ENCODE results near the gene GPR87.
A peak's percentile ranks its signal among the peaks of the same experiment; 100 is the strongest.

The GPR87 gene, protein sequence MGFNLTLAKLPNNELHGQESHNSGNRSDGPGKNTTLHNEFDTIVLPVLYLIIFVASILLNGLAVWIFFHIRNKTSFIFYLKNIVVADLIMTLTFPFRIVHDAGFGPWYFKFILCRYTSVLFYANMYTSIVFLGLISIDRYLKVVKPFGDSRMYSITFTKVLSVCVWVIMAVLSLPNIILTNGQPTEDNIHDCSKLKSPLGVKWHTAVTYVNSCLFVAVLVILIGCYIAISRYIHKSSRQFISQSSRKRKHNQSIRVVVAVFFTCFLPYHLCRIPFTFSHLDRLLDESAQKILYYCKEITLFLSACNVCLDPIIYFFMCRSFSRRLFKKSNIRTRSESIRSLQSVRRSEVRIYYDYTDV

DNA sequence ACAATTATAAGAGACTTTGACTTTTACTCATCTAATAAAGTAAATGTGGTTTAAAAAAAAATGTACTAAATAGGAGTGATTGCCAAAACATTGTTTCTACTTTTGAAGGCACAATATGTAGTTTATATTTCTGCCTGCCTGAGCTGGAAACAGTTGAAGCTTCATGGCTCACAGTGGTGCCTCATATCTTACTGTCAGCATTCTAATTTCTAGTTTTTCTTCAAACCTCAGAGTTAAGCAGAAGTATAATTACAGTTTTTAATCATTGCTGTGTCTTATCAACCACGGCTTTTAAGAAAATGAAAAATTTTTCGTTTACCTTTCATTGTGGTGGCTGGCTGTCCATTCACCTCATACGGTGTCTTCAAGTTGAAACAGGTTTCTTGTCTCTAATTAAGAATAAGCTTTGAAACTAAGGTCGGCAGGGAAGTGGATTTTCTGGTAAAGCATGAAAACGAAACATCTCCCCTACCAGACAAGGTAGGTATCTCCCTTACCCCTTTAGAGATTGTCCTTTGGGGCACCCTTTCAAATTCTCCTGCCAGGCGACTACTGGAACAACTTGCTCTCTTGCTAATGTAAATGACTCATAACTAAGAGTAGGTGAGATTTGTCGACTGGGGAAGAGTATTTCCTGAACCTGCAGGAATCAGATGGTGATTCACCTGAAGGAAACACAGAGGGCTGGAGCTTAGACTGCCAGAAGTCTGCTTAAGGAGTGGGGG lies at the start of gene GPR87:
GPR87 (minus strand) TSS at position 554 of the 725 bp plus-strand sequence. CDS start 16,720 bp downstream, outside the sequence.
- no peak for FAIRE-seq

DNA sequence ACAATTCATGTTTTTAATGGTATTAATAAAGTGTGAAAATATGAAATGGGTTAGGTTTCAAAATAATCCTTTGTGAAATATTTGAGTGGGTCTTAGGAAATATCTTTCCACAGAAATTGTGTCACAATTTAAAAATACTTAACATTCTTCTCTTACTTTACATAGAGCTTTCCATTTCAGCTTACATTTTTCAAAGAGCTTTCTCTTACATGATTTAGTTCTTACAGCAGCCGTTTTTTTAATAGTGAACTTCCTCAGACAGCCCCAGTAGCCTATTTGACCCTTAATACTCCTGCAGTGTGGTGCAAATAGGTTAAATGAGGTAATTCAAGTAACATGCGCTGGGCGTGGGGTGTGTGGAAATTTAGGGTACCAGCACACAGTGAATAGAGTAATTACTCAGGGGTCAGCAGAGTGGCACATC lies 46.1 kb upstream of the GPR87 start:
- FAIRE-seq (no peak), DNase-seq (ENCODE audit: low spot score) (no peak)

More for the DNA sequence above, at the start of gene GPR87:
- DNase-seq (ENCODE audit: low spot score): peak; percentile 69

GRCh38 chr3:151357463-151357850 lies 40.8 kb upstream of the GPR87 start:
- DNase-seq (ENCODE audit: low spot score): no peak
- FAIRE-seq: no peak

GRCh38 chr3:151356794-151357462 lies 40.3 kb upstream of the GPR87 start:
- DNase-seq (ENCODE audit: low spot score) (no peak), FAIRE-seq (no peak)

- FAIRE-seq: no peak
- DNase-seq (ENCODE audit: low spot score): no peak
Measured at GRCh38 chr3:151351648-151352047, 35.0 kb upstream of the GPR87 start.

- FAIRE-seq: no peak
- DNase-seq (ENCODE audit: low spot score): no peak
Measured at GRCh38 chr3:151351219-151351618, 34.6 kb upstream of the GPR87 start.

GRCh38 chr3:151350656-151351055 lies 34.0 kb upstream of the GPR87 start:
- no peak for FAIRE-seq
- DNase-seq (ENCODE audit: low spot score): no peak

DNA sequence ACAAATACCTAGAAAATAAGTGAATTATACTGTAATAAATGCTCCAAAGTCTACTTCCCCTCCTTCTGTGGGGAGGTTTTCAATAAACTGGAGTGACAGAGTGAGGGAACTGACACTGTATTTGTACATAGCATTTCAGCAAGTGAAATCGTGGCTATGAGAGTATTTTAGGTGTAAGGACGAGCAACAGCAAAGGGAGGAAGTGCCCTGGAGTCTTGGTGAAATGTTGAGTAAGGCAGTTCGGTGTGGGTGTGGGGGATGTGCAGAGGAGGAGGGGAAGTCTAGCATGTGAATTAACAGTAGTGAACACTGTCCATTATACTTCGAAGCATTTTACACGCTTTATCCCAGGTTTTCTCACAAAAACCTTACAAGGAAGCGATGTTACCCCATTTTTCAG lies 30.8 kb upstream of the GPR87 start:
- FAIRE-seq (no peak), DNase-seq (ENCODE audit: low spot score) (no peak)

DNA sequence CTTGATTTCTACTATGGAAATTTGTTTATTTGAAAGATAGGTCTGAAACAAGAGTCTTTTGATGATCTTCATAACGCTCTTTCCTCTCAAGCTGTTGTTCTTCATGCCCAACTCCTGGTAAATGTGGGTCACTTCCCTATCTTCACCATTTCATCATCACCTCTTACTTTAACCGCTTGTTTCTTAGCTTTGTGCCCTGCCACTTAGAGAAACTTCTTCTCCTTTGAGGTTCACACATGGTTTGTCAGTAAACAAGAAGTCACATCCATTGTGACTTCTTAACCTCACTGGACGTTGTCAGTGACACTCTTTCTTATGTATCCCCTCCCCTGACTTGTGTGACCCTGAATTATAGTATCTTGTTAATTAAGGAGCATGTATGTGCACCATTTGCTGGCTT lies 29.7 kb upstream of the GPR87 start:
- FAIRE-seq (no peak), DNase-seq (ENCODE audit: low spot score) (no peak)

DNA sequence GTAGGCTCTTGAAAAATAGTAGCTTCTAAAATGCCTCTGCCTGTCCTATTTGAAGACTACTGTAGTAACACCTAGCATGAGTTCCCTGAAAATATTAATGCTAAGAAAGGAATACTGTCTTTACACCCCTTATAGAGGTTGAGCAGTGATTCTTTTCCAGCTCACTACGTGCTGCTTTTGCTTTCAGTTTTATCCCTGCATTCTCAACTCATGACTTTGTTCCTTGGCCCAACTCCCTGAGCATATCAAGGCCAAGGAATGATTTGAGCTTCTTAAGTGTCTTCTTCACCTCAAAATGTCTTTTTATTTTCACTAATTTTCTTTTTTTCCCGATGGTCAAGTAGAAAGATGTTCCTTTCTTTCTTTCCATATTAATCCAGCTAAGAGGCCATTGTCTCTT lies 29.2 kb upstream of the GPR87 start:
- no peak for FAIRE-seq
- DNase-seq (ENCODE audit: low spot score): no peak

GRCh38 chr3:151331696-151332095 lies 15.1 kb upstream of the GPR87 start:
- FAIRE-seq (no peak), DNase-seq (ENCODE audit: low spot score) (no peak)

DNA sequence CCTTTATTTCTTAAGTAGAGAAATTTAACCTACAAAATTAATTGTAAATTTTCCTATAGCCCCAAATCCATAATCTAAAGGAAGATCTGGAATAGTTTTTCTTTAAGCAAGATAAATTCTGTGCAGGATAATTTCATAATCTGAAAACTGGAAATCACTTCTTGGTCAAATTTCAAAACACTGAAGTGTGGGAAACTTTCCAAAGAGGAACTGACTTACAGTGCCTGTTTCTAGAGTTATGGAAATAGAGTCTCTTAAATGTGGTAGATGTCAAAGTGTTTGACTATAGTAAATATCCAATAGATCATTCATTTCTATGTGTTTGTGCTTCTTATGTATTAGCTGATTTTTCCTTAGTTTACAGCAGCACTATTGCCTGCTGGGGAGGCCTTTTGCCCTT lies 14.3 kb upstream of the GPR87 start:
- FAIRE-seq: no peak
- no peak for DNase-seq (ENCODE audit: low spot score)

GRCh38 chr3:151330379-151330778 lies 13.8 kb upstream of the GPR87 start:
- FAIRE-seq: no peak

DNA sequence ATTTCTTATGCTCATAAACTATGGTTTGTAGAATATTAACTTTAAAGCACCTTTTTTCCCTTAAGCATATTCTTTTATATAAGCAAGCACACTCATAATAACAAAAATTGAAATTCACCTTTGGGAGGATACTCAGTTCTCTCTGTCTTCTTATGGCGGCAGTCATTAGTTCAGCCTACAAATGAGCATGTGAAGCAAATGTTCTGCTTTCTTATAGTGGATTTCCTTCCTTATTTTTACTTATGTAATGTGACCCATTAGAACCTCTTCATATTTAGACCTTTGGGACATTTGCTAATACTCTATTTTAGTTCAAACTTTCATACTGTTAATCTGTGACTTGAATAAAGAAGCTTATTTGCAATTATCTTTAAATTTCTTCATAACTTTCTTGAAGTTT lies 12.7 kb upstream of the GPR87 start, which contains the start of gene P2RY13:
P2RY13 (minus strand) TSS at position 187 of the 400 bp plus-strand sequence; CDS start at position 166, 21 bp downstream.
- DNase-seq (ENCODE audit: low spot score) (no peak), FAIRE-seq (no peak)

More at GRCh38 chr3:151330379-151330778, 13.8 kb upstream of the GPR87 start:
- DNase-seq (ENCODE audit: low spot score): no peak

GRCh38 chr3:151328298-151328995 lies 11.8 kb upstream of the GPR87 start:
- FAIRE-seq: no peak

DNA sequence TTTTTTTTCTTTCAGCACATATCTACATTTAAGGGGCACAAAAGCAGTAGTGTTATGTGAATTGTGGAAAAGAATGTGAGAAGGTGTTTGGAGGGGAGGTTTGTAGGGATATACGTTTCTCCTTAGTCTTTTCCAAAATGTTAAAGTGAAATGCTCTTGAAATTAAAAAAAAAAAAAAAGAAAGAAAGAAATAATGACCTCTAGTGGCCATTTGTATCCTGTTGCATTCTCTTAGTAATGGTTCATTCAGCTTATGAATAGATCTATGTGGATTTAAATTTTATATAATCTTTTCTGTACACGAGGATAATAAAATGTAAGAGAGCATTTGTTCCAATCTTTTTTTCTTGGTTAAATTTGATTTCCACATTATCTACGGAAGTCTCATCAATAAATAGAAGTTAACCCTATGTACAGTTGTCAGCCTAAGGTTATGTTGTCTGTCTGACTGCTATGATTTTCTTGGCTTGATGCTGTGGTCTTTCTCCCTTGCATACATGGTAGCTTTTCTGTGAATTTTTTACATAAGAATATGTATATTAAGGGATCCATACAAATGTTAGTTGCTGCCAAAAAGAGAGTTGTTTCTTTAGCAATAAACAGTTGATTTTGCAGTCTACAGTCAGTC lies 11.1 kb upstream of the GPR87 start:
- FAIRE-seq (no peak), DNase-seq (ENCODE audit: low spot score) (peak; percentile 12)

More at GRCh38 chr3:151328298-151328995, 11.8 kb upstream of the GPR87 start:
- DNase-seq (ENCODE audit: low spot score): peak; percentile 26

GRCh38 chr3:151322511-151322910 lies 5.9 kb upstream of the GPR87 start:
- FAIRE-seq (no peak), DNase-seq (ENCODE audit: low spot score) (no peak)

- FAIRE-seq (no peak), DNase-seq (ENCODE audit: low spot score) (no peak)
Measured at GRCh38 chr3:151321526-151321925, 4.9 kb upstream of the GPR87 start.

DNA sequence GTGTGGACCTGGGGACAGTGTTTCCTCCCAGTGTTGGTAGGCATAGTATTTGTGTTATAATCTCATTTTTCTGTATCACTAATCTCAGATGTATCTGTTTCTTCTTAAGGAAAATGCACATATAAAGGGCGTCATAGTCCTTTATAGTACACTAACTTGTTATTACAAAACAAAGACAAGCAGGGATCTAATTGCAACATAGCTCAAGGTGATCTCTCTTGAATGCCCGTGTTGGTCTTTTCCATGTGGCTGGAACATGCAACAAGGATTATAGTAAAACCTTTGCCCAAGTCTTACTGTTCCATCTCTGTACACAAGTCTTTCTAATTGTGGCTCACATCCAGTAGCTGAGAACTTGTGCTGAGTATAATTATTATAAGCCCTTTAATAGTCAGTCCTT lies 3.5 kb upstream of the GPR87 start:
- FAIRE-seq: no peak

DNA sequence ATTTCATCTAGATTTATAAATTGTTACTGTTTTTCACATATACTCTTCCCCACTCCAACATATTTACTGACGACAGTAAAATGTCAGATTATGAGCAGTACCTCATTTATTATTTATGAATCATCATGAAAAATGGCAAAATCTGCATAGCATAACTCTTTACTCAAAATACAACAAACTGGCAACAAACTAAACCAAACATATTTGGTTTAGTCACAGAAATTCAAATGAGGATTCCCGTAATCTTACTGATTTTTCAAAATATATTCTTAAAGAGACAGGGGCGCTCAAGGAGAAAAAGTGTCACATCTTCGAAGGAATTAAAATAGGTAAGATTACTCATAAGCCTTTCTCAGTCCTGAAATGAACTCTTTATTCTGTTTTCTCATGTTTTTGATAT lies 3.0 kb upstream of the GPR87 start:
- FAIRE-seq (no peak), DNase-seq (ENCODE audit: low spot score) (no peak)

More for the DNA sequence above, 3.5 kb upstream of the GPR87 start:
- no peak for DNase-seq (ENCODE audit: low spot score)

DNA sequence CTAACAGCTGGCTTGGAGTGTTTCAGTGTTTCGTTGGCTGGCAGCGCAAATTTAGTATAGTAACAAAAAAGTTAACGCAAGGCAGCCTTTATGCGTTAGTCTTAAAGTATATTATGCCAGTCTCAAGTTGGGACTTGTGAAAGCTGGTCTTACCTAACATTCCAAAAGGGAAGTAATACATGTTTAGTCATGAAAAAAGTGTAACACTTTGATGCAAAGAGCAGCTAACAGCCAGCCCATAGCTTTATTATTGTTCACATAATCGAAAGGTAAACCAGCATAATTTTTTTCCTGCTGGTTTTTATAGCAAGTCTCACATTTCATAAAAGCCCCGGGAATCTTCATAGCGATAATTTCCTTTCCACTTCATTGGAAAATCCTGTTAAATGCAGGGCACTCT lies 2.4 kb upstream of the GPR87 start:
- FAIRE-seq (no peak), DNase-seq (ENCODE audit: low spot score) (no peak)

All from urothelium cell line (cell line).